ENCODE data around the gene AXIN1.

Gene AXIN1

GRCh38 chr16:361341-361871, 8.9 kb upstream of the AXIN1 start:
- H3K4me3 ChIP-seq (ENCODE audit: low read depth, low read length) = no peak overlapping the region
- no peak for TF ChIP-seq CTCF (IDR thresholded peaks at IDR 0.05; ENCODE audit: low read depth, low read length)

GRCh38 chr16:360698-361336, 8.3 kb upstream of the AXIN1 start:
- H3K4me3 ChIP-seq (ENCODE audit: low read depth, low read length) = no peak overlapping the region
- TF ChIP-seq CTCF (IDR thresholded peaks at IDR 0.05; ENCODE audit: low read depth, low read length) = no peak

- H3K4me3 ChIP-seq (ENCODE audit: low read depth, low read length) = no peak overlapping the region
- no peak for TF ChIP-seq CTCF (IDR thresholded peaks at IDR 0.05; ENCODE audit: low read depth, low read length)
Measured at GRCh38 chr16:359871-360697, 7.6 kb upstream of the AXIN1 start.

- TF ChIP-seq CTCF (IDR thresholded peaks at IDR 0.05; ENCODE audit: low read depth, low read length) = no peak
- no peak overlapping the region for H3K4me3 ChIP-seq (ENCODE audit: low read depth, low read length)
Measured at GRCh38 chr16:359067-359763, 6.7 kb upstream of the AXIN1 start.

GRCh38 chr16:356741-357140, 4.2 kb upstream of the AXIN1 start:
- no peak overlapping the region for H3K4me3 ChIP-seq (ENCODE audit: low read depth, low read length)

GRCh38 chr16:354971-355461, 2.5 kb upstream of the AXIN1 start:
- H3K4me3 ChIP-seq (ENCODE audit: low read depth, low read length) = no peak overlapping the region

More at GRCh38 chr16:356741-357140, 4.2 kb upstream of the AXIN1 start:
- no peak for TF ChIP-seq CTCF (IDR thresholded peaks at IDR 0.05; ENCODE audit: low read depth, low read length)

More at GRCh38 chr16:354971-355461, 2.5 kb upstream of the AXIN1 start:
- TF ChIP-seq CTCF (IDR thresholded peaks at IDR 0.05; ENCODE audit: low read depth, low read length) = no peak
